Gastroesophageal sphincter (tissue), 4 donors: Measurements from ENCODE around the gene CDK5R1. TPM values are rescaled to one million over a fixed set of nuclear protein-coding genes. Genes with fewer than 3 reads are reported as not detected.

Source experiments
- ATAC-seq: fragments of 150-250 bp; one replicate; pipeline ENCODE4 v1.9.1; 2016; ENCODE audit warnings: mild to moderate bottlenecking, moderate library complexity
- H3K27ac ChIP-seq, 4 donors: fragments of 200-600 bp; sonication (generic) in 3 of 4; 1 replicate in 3 of 4; 2 replicates in 1 of 4; pipeline ENCODE4 v1.5.1; 2016 to 2019
- H3K27me3 ChIP-seq: fragments of 200-600 bp; sonication (generic); one replicate; pipeline ENCODE4 v1.5.1; 2019
- H3K36me3 ChIP-seq, 2 donors: fragments of 200-600 bp; sonication (generic); one replicate each; pipeline ENCODE4 v1.5.1; 2019; ENCODE audit warnings: control low read depth in 1 of 2
- H3K4me1 ChIP-seq, 3 donors: fragments of 200-600 bp; sonication (generic); 1 replicate in 2 of 3; 2 replicates in 1 of 3; pipeline ENCODE4 v1.5.1; 2016 to 2019; ENCODE audit warnings: control low read depth in 2 of 3
- H3K4me3 ChIP-seq, 2 donors: fragments of 200-600 bp; sonication (generic); one replicate each; pipeline ENCODE4 v1.5.1; 2019; ENCODE audit warnings: mild to moderate bottlenecking in 1 of 2, moderate library complexity in 1 of 2
- H3K9me3 ChIP-seq, 3 donors: fragments of 200-600 bp; sonication (generic); one replicate each; pipeline ENCODE4 v1.5.1; 2017 to 2019; ENCODE audit warnings: control low read depth in 2 of 3
- EP300 ChIP-seq: sonication (generic); formaldehyde crosslinking; IDR thresholded peaks from one replicate; pipeline ENCODE4 v1.6.1; 2017; ENCODE audit warnings: antibody characterized with exemption, mild to moderate bottlenecking
- POLR2A ChIP-seq, 2 donors: fragments of 450-650 bp; IDR thresholded peaks; one replicate each; pipeline ENCODE4 v1.6.1; 2017; ENCODE audit warnings: antibody characterized with exemption in 2 of 2, mild to moderate bottlenecking in 2 of 2, moderate library complexity in 1 of 2
- POLR2AphosphoS5 ChIP-seq: sonication (generic); formaldehyde crosslinking; IDR thresholded peaks from one replicate; pipeline ENCODE4 v1.6.1; 2017; ENCODE audit warnings: antibody characterized with exemption
- WGBS, 2 donors: methylation state at CpG; one replicate each; pipeline ENCODE4 v1.1.5; 2018; ENCODE audit warnings: low coverage in 1 of 2; 5-methylcytosine and 5-hydroxymethylcytosine counted together
- total RNA-seq, 4 donors: library from RNA; depleted of rRNA; stranded (reverse); fragments of >200 nt; gene quantifications; one replicate each; pipeline ENCODE4 v1.1.0, GENCODE V29; 2016
- TF ChIP-seq, protein P1 (sequence below), 4 experiments: fragments of 200-600 bp in 2 of 4; fragments of 450-650 bp in 2 of 4; sonication (generic) in 1 of 4; IDR thresholded peaks; one replicate each; pipeline ENCODE4 v1.5.1; 2017 to 2019; ENCODE audit warnings: antibody characterized with exemption in 4 of 4, mild to moderate bottlenecking in 2 of 4, moderate library complexity in 2 of 4

Gene CDK5R1
- total RNA-seq, 4 donors from 2014 or later, result 0.54 to 1.5 (median 1.0) TPM; not detected in 1

DNA sequence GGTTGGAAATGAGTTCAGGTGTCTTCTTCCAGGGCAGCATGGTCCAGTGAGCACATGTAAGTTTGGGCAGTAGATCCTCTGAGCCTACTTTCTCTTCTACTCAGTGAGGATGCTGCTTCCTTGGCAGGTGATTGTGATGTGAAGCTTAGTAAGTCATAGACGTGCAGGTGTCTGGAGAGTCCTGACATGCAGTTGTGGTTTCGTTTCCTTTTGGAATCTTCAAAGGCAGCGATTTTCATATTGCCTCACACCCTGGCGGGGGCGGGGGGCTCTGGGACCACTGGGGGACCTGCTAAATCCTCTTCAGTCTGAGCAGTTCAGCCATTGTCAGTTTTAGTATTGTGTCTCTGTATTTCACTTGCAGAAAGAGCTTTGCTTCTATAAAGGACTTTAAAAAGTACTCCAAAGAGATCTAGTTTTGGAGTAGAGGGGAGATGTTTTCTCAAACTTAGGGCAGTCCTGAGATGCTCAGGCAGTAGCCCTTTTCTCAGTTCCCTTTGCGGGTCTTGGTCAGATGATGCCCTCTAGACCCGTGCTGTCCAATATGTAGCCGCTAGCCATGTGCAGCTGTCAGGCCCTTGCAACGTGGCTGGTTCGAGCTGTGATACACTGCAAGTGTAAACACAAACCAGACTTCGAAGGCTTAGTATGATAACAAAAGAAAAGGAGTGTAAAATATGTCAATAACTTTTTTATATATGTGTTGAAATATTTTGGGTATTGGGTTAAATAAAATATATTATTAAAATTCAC is 4.0 kb upstream of the CDK5R1 start:
- WGBS, 2 donors, result 42 to 48% methylated on average over 6 to 7 of the region's 11 CpGs
- peak overlapping the region in 2 of 4 donors; percentile 60 to 64 for H3K27ac ChIP-seq
- H3K27me3 ChIP-seq, result no peaks in the 10 kb centered on the region
- no peak for TF ChIP-seq POLR2A (IDR thresholded peaks at IDR 0.05)
- TF ChIP-seq, protein P1, sequence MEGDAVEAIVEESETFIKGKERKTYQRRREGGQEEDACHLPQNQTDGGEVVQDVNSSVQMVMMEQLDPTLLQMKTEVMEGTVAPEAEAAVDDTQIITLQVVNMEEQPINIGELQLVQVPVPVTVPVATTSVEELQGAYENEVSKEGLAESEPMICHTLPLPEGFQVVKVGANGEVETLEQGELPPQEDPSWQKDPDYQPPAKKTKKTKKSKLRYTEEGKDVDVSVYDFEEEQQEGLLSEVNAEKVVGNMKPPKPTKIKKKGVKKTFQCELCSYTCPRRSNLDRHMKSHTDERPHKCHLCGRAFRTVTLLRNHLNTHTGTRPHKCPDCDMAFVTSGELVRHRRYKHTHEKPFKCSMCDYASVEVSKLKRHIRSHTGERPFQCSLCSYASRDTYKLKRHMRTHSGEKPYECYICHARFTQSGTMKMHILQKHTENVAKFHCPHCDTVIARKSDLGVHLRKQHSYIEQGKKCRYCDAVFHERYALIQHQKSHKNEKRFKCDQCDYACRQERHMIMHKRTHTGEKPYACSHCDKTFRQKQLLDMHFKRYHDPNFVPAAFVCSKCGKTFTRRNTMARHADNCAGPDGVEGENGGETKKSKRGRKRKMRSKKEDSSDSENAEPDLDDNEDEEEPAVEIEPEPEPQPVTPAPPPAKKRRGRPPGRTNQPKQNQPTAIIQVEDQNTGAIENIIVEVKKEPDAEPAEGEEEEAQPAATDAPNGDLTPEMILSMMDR (IDR thresholded peaks at IDR 0.05), result no peak
- no peak for TF ChIP-seq EP300
- no peak for TF ChIP-seq POLR2AphosphoS5
- no peaks in the 10 kb centered on the region for H3K9me3 ChIP-seq
- ATAC-seq, result no peak
- no peak overlapping the region for H3K4me3 ChIP-seq
- H3K4me1 ChIP-seq, result peaks cover 0 to 44% (median 13%) of the 10 kb centered on the region in 3 donors
- H3K36me3 ChIP-seq, result peaks cover 0 to 52% of the 10 kb centered on the region in 2 donors

DNA sequence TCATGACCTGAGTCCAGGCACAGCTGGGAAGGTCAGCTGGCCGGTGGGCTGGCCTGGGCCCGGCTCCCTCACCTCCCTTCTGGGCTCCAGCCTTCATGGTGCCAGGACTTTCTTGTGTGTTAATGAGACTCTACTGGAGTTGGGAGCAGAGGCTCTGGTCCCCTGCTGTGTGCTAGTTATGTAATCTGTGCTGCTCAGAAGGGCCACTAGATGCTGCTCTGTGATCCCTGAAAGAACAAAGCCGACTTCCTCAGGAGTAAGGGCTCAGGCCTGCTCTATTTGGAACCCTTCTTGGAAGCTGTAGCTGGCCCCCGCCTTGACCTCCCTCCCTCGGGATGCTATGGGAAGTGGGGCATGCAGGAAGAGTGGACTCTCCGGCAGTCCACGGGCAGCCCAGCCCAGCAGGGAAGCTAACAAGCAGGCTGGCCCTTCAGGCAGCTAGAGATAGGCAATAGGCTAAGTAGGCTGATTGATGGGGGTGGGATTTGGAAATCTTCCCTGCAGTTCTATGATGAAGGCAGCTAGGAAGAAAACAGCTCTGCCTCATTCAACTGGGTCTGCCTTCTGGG is 3.3 kb upstream of the CDK5R1 start:
- peaks cover 0 to 44% of the 10 kb centered on the region in 2 donors for H3K36me3 ChIP-seq
- TF ChIP-seq POLR2A (IDR thresholded peaks at IDR 0.05) (no peak), POLR2AphosphoS5 (peak; percentile 43)
- TF ChIP-seq, protein P1 (IDR thresholded peaks at IDR 0.05), result peak in 3 of 4 experiments; percentile 62 to 67 (median 65)
- H3K4me1 ChIP-seq, result peaks cover 0 to 47% (median 14%) of the 10 kb centered on the region in 3 donors
- no peaks in the 10 kb centered on the region for H3K27me3 ChIP-seq
- WGBS, 2 donors, result 5 to 6% methylated on average over 3 to 4 of the region's 7 CpGs
- no peaks in the 10 kb centered on the region for H3K9me3 ChIP-seq
- peak; percentile 36 for ATAC-seq
- peak overlapping the region in 3 of 4 donors; percentile 48 to 64 (median 60) for H3K27ac ChIP-seq
- no peak overlapping the region for H3K4me3 ChIP-seq

DNA sequence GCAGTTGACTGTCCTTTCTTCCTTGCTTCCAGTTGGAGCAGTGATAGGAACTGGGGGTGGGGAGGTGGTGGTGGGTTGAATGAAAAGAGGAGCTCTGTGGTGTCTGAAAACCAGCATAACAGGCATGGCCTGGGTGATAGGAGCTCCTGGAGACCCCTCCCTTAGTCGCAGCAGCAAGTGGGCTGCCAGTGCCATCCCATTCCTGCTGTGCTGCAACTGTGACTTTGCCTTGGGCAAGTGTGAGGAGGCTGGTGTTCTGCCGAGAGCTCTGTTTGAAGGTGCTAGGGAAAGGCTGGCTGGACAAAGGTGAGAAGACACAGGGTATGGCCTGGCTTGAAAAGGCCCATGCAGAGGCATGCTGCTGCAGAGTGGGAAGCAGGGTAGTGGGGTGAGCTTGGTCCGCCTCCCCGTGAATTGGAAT is 2.7 kb upstream of the CDK5R1 start:
- WGBS, 2 donors, result 95 to 96% methylated on average over 2 to 3 of the region's 4 CpGs
- Histone ChIP-seq H3K4me1 (peaks cover 0 to 47% (median 14%) of the 10 kb centered on the region in 3 donors), H3K4me3 (no peak overlapping the region), H3K27me3 (no peaks in the 10 kb centered on the region), H3K27ac (peak overlapping the region in 3 of 4 donors; percentile 48 to 64 (median 60)), H3K9me3 (no peaks in the 10 kb centered on the region), H3K36me3 (peaks cover 0 to 39% of the 10 kb centered on the region in 2 donors)
- no peak for ATAC-seq
- no peak for TF ChIP-seq POLR2AphosphoS5
- no peak for TF ChIP-seq POLR2A (IDR thresholded peaks at IDR 0.05)

DNA sequence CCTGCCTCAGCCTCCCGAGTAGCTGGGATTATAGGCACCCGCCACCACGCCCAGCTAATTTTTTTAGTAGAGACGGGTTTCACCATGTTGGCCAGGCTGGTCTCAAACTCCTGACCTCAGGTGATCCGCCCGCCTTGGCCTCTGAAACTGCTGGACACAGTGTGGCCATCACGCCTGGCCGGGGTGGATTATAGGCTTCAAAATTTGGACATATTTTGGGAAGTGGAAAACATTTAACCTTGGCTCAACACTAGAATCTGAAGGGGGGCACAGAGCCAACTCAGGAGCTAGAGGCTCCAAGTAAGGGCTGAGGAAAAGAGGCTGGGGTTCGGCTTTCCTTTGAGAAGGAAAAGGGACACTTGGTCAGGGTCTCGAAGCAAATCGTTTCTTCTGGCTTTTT is 2.2 kb upstream of the CDK5R1 start:
- WGBS, 2 donors, result 59 to 66% methylated on average over 3 to 10 of the region's 11 CpGs
- no peaks in the 10 kb centered on the region for H3K9me3 ChIP-seq
- H3K4me1 ChIP-seq, result peaks cover 0 to 47% (median 14%) of the 10 kb centered on the region in 3 donors
- H3K27me3 ChIP-seq, result no peaks in the 10 kb centered on the region
- peaks cover 0 to 33% of the 10 kb centered on the region in 2 donors for H3K36me3 ChIP-seq
- ATAC-seq, result no peak
- H3K27ac ChIP-seq, result peak overlapping the region in 2 of 4 donors; percentile 60 to 64
- TF ChIP-seq POLR2AphosphoS5, result no peak
- TF ChIP-seq POLR2A (IDR thresholded peaks at IDR 0.05), result no peak
- TF ChIP-seq EP300, result no peak
- TF ChIP-seq, protein P1 (IDR thresholded peaks at IDR 0.05), result no peak
- H3K4me3 ChIP-seq, result no peak overlapping the region

DNA sequence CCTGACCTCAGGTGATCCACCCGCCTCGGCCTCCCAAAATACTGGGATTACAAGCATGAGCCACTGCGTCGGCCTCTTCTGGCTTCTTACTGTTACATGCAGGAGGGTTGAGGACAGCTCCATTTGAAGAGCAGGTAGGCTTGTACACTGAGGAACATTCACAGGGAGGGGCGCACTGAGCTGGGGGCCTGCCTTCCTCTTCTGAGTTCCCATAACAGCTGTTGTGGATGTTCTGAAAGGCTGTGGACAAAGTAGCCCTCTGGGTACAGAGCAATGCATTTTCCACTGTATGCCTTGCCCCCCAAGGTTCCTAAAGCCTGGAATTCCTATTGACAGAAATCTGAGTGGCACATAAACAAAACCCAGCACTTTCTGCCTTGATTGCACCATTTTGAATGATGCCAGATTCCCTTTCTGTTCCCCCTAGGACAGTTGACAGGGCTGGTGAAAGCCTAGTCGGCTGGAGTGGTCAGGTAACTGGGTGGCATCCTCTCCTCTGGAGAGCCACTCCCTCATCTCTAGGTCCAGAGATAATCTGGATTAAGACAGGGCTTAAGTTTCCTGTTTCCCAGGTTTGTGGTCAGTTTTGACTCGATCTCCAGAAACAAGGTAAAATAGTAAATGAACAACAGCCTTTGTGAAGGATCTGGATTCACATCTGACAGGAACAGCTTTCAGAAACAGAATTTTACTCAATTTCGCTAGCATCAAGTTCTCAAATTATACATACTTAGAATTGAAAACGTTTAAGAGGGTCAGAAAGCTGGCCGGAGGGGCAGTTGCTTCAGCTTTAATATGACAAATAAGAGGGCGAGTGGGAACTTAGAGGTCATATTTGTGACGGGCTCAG is 1.3 kb upstream of the CDK5R1 start:
- Histone ChIP-seq H3K27ac (peak overlapping the region; percentile 36 to 87 (median 82)), H3K4me1 (peaks cover 0 to 47% (median 14%) of the 10 kb centered on the region in 3 donors), H3K27me3 (no peaks in the 10 kb centered on the region), H3K36me3 (peaks cover 0 to 24% of the 10 kb centered on the region in 2 donors), H3K9me3 (no peaks in the 10 kb centered on the region), H3K4me3 (peak overlapping the region; percentile 36 to 66)
- ATAC-seq, result no peak
- TF ChIP-seq, protein P1 (IDR thresholded peaks at IDR 0.05), result no peak
- no peak for TF ChIP-seq EP300
- TF ChIP-seq POLR2AphosphoS5, result no peak
- TF ChIP-seq POLR2A (IDR thresholded peaks at IDR 0.05), result no peak
- 56 to 70% methylated on average over 5 to 6 of the region's 12 CpGs for WGBS, 2 donors
